ENCODE measurements around the gene CFAP73.

CFAP73 gene

GRCh38 chr12:113128802-113129663 lies 20.5 kb upstream of the CFAP73 start:
- no peak for TF ChIP-seq TAF1 (IDR thresholded peaks at IDR 0.05; ENCODE audit: borderline replicate concordance, low read depth, low read length)
- no peak for TF ChIP-seq POLR2A (IDR thresholded peaks at IDR 0.05; ENCODE audit: low read depth, low read length)
- TF ChIP-seq POLR2AphosphoS5 (IDR thresholded peaks at IDR 0.05; ENCODE audit: low read depth, low read length), result no peak
- no peak for FAIRE-seq
- no peak for DNase-seq (ENCODE audit: insufficient read length)

GRCh38 chr12:113129664-113130456 lies 19.7 kb upstream of the CFAP73 start:
- FAIRE-seq (no peak), DNase-seq (ENCODE audit: insufficient read length) (no peak)
- TF ChIP-seq POLR2A (IDR thresholded peaks at IDR 0.05; ENCODE audit: low read depth, low read length) (no peak), TAF1 (IDR thresholded peaks at IDR 0.05; ENCODE audit: borderline replicate concordance, low read depth, low read length) (no peak), POLR2AphosphoS5 (IDR thresholded peaks at IDR 0.05; ENCODE audit: low read depth, low read length) (no peak)

GRCh38 chr12:113130457-113131135 lies 18.9 kb upstream of the CFAP73 start:
- TF ChIP-seq POLR2AphosphoS5 (IDR thresholded peaks at IDR 0.05; ENCODE audit: low read depth, low read length), result no peak
- TF ChIP-seq TAF1 (IDR thresholded peaks at IDR 0.05; ENCODE audit: borderline replicate concordance, low read depth, low read length), result no peak
- no peak for TF ChIP-seq POLR2A (IDR thresholded peaks at IDR 0.05; ENCODE audit: low read depth, low read length)
- DNase-seq (ENCODE audit: insufficient read length) (no peak), FAIRE-seq (no peak)

GRCh38 chr12:113131556-113131955 lies 18.0 kb upstream of the CFAP73 start:
- no peak for TF ChIP-seq POLR2AphosphoS5 (IDR thresholded peaks at IDR 0.05; ENCODE audit: low read depth, low read length)
- no peak for TF ChIP-seq POLR2A (IDR thresholded peaks at IDR 0.05; ENCODE audit: low read depth, low read length)
- TF ChIP-seq TAF1 (IDR thresholded peaks at IDR 0.05; ENCODE audit: borderline replicate concordance, low read depth, low read length), result no peak
- DNase-seq (ENCODE audit: insufficient read length) (no peak), FAIRE-seq (no peak)

- DNase-seq (ENCODE audit: insufficient read length) (no peak), FAIRE-seq (no peak)
- no peak for TF ChIP-seq POLR2AphosphoS5 (IDR thresholded peaks at IDR 0.05; ENCODE audit: low read depth, low read length)
- TF ChIP-seq POLR2A (IDR thresholded peaks at IDR 0.05; ENCODE audit: low read depth, low read length), result no peak
- no peak for TF ChIP-seq TAF1 (IDR thresholded peaks at IDR 0.05; ENCODE audit: borderline replicate concordance, low read depth, low read length)
Measured at GRCh38 chr12:113133036-113133435, 16.5 kb upstream of the CFAP73 start.

GRCh38 chr12:113133666-113134065 lies 15.9 kb upstream of the CFAP73 start:
- TF ChIP-seq POLR2AphosphoS5 (IDR thresholded peaks at IDR 0.05; ENCODE audit: low read depth, low read length), result no peak
- no peak for TF ChIP-seq POLR2A (IDR thresholded peaks at IDR 0.05; ENCODE audit: low read depth, low read length)
- no peak for TF ChIP-seq TAF1 (IDR thresholded peaks at IDR 0.05; ENCODE audit: borderline replicate concordance, low read depth, low read length)
- FAIRE-seq (no peak), DNase-seq (ENCODE audit: insufficient read length) (no peak)

GRCh38 chr12:113134071-113134470 lies 15.5 kb upstream of the CFAP73 start:
- FAIRE-seq, result no peak
- DNase-seq (ENCODE audit: insufficient read length), result no peak
- TF ChIP-seq POLR2A (IDR thresholded peaks at IDR 0.05; ENCODE audit: low read depth, low read length) (no peak), TAF1 (IDR thresholded peaks at IDR 0.05; ENCODE audit: borderline replicate concordance, low read depth, low read length) (no peak), POLR2AphosphoS5 (IDR thresholded peaks at IDR 0.05; ENCODE audit: low read depth, low read length) (no peak)

- DNase-seq (ENCODE audit: insufficient read length) (no peak), FAIRE-seq (no peak)
- TF ChIP-seq POLR2A (IDR thresholded peaks at IDR 0.05; ENCODE audit: low read depth, low read length), result no peak
- no peak for TF ChIP-seq POLR2AphosphoS5 (IDR thresholded peaks at IDR 0.05; ENCODE audit: low read depth, low read length)
- TF ChIP-seq TAF1 (IDR thresholded peaks at IDR 0.05; ENCODE audit: borderline replicate concordance, low read depth, low read length), result no peak
Measured at GRCh38 chr12:113134521-113134951, 15.0 kb upstream of the CFAP73 start.

GRCh38 chr12:113135178-113136127 lies 14.1 kb upstream of the CFAP73 start, which contains the start of gene RASAL1:
RASAL1 (minus strand) TSS chr12:113135761; CDS start chr12:113135462, 299 bp downstream.
- FAIRE-seq (no peak), DNase-seq (ENCODE audit: insufficient read length) (peak; percentile 65)
- TF ChIP-seq TAF1 (IDR thresholded peaks at IDR 0.05; ENCODE audit: borderline replicate concordance, low read depth, low read length), result no peak
- TF ChIP-seq POLR2AphosphoS5 (IDR thresholded peaks at IDR 0.05; ENCODE audit: low read depth, low read length), result no peak
- no peak for TF ChIP-seq POLR2A (IDR thresholded peaks at IDR 0.05; ENCODE audit: low read depth, low read length)
